Stimulated activated CD8-positive, alpha-beta memory T cell treated with anti-CD3 and anti-CD28 coated beads, Interleukin-15, amount 100 ng/mL, for 24 hours (primary cell): ENCODE measurements around the gene RNF166.

Source experiments
- DNase-seq: peaks from one replicate; pipeline ENCODE4 v3.0.0-alpha.2; 2020; ENCODE audit warnings: low read depth

The RNF166 gene

DNA sequence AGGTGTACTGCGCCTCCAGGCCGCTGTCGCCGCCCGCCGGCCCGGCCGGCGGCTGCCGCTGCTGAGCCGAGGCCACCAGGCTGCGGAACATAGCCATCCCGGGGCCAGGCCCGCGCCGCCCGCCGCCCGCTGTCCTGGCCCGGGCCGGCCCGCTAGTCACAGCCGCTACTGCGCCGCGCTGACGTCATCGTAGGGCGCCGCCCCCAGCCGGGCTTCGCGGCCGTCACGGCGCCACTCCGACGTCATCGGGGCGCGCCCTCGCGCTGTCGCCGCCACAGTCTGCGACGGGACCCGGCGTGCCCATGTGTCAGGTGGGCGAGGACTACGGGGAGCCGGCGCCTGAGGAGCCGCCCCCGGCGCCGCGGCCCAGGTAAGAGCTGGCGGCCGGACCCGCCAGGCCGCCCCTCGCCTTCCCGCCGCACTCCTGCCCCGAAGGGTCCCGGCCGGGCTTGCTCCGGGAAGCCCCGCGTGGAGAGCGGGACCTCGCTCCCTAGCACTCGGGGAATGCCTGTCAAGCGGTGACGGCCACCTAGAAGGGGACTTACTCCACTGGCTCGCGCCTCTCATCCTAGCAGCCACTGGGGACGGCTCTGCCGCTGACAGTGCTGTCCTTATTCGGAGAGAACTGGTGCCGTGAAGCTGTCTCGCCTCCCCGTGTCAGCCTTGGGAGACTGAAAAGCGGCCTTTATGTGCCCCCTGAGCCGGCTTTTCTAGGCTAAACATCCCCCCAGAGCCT is at the start of gene RNF166, which contains the start of gene CTU2:
RNF166 (minus strand) TSS at position 180 of the 736 bp plus-strand sequence; CDS start at position 97, 83 bp downstream.
CTU2 (plus strand) TSS at position 275 of the 736 bp plus-strand sequence; CDS start at position 303, 28 bp downstream.
- peak; percentile 97 for DNase-seq

GRCh38 chr16:88754912-88755744 is 48.9 kb upstream of the RNF166 start:
- no peak for DNase-seq

DNA sequence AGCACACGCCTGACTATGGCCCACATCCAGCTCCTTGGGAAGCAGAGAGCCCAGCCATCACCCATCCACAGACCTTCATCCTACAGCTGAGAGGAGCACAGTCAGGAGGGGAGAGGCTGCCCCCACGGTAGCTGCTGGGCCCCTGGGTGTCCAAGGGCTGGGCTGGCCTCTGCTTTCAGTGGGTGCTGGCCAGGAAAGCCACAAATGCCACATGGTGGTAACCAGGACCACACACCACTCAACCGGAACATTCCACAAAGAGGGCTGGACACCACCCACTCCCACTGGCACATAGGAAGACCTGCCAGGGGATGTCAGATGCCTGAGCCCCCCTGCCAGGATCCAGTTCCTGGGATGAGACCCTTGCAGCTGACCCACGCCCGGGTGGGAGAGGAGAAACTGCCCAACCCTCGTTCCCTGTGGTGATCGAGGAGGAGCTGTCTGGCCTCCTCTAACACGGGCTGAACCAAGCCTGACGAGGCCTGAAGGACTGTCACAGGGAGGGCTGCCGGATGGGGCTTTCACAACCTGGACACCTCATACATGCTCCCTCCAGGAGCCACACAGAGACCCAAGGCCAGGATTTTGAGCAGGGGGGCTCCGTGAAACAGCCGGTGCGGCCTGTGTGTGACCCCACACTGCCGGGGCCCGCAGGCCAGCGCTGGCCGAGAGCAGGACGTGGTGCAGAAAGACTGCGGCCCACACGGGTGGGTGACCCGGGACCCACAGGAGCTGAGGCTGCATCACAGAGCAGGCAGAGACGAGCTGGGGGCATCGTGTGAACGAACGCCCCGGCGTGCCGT is 48.1 kb upstream of the RNF166 start:
- DNase-seq, result no peak

DNA sequence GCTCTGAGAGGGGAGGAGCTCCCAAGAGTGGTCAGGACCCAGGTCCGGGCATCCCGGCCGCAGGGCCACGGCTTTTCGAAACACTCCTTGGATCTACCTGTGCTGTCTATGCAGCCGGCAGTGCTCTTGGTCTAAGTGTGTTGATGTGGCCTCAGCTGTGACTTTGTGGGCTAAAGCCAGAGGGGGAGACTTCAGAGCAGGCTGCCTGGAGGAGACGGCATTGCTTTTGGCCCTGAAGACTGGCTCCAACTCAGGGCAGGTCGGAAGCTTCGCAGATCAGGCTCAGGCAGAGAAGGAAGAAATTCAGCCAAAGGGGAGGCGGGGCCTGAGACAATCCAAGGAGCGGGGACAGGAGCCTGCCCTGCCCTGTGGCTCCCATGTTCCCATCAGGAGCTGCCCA is 47.4 kb upstream of the RNF166 start:
- DNase-seq, result no peak

DNA sequence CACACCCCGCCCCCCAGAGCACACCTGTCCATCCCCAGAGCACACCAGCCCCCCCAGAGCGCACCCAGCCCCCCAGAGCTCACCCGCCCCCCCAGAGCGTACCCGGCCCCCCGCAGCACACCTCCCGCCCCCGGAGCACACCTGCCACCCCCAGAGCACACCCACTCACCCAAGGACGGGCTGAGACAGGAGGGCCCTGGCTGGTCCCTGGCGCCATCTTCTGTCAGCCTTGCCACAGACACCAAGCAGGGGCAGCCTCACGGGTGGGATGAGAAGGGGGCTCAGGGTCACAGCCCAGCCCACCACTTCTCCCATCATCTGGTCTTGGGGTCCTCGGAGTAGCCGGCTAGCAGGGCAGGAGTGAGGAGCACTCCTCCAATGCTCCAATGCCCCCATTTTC is 47.0 kb upstream of the RNF166 start:
- no peak for DNase-seq

- no peak for DNase-seq
These were observed 46.3 kb upstream of the RNF166 start for GRCh38 chr16:88752386-88753002.

DNA sequence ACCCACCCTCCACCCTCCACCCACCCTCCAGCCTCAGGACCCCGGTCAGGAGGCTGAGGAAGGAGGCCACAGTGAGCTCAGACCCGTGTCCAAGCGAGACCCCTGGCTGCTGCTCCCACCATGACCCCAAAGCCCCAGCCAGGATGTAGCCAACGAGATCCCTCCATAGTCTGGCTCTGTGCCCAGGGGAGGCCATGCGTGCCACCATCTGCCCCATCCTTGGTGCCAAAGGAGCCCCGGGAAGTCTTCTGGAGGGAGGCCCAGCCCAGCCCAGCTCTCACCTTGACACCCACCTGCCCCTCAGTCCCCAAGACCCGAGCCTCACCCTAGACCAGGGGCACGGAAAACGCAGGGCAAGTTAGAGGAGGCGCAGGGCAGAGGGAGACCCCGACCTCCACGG is 44.6 kb upstream of the RNF166 start:
- no peak for DNase-seq

DNA sequence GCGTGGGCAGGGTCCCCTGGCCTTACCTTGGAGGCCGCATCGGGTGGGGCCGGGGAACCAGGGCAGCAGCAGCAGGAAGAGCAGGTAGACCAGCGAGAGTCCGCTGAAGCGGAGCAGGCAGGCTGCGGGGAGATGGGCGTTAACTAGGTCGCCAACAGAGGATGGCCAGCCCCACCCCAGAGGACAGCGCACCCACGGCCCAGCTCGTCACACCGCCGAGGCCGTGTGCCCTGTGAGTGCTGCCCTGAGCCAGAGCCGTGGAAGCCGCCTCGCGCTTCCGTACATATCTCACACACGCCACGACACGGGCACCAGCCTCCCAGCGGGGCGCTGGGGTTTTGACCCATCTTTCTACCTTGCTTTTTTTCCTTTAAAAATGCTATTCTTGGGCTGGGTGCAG is 43.1 kb upstream of the RNF166 start:
- no peak for DNase-seq

DNA sequence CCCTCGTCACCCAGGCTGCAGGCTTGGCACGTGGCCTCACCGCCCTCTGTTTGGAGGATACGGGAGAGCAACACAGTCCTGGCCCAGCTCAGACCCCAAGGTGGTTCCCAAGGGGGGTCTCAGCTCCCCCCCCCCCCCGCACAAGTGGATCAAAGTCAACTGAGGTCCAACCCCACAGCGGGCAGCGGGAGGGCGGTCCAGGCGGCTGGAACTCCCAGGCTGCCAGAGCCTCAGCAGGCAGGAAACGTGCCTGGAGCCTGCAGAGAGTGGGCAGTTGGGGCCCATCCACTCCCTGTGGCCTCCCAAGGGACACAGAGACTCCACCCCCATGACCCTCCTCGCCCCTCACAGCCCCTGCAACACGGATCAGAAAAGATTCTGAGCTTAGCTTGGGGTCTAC is 42.2 kb upstream of the RNF166 start:
- no peak for DNase-seq

DNA sequence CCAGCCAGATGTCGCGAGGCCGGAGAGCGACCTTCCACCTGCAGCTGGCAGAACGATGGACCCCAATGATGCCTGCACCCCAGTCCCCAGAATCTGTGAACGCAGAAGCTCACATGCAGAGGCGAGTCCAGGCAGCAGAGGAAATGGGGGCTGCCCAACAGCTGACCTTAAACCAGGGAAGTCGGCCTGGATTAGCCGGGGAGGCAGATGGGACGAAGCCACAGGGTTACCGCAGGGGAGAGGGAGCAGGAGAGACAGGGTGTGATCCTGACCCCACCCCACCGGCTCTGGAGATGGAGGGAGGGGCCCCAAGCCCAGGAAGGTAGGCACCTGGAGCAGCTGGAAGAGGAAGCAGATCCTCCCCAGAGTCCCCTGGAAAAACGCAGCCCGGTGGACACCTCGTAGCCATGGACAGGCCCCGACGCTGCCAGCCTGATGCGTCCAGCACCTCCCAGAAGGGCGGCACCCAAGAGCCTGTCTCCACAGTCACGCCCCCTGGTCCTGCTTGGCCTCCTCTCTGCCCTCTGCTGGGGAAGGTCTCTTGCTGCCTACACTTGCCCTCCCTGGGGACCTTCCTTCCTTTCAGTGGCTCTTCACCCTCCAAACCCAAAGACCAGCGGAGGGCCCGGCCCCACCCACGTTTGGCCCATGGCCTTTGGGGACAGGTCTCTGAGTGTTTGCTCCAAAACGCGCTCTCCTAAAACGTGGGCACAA is 41.5 kb upstream of the RNF166 start:
- DNase-seq, result no peak

GRCh38 chr16:88746506-88746905 is 40.3 kb upstream of the RNF166 start:
- DNase-seq, result no peak

- DNase-seq, result no peak
These were observed 38.6 kb upstream of the RNF166 start for GRCh38 chr16:88744577-88745521.

- DNase-seq, result peak; percentile 62
These were observed 37.7 kb upstream of the RNF166 start for GRCh38 chr16:88743693-88744576.

- no peak for DNase-seq
These were observed 36.8 kb upstream of the RNF166 start for GRCh38 chr16:88742896-88743605.

GRCh38 chr16:88741368-88741767 is 35.2 kb upstream of the RNF166 start:
- DNase-seq, result no peak

DNA sequence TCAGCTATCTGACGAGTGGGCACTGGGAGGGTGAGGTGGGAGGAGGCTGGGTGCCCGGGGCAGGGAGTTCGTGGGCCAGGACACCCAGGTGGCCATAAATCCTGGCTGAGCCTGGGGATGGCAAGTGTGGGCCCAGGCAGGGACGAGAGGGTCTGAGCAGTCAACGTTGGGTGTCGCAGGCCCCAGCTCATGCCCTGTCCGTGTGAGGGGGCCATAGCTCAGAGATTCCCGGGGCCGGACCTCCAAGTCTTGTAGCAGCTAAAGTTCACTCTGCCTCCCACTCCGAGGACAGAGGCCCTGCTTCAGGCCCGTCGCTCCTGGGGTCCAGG is 34.5 kb upstream of the RNF166 start:
- DNase-seq, result no peak

DNA sequence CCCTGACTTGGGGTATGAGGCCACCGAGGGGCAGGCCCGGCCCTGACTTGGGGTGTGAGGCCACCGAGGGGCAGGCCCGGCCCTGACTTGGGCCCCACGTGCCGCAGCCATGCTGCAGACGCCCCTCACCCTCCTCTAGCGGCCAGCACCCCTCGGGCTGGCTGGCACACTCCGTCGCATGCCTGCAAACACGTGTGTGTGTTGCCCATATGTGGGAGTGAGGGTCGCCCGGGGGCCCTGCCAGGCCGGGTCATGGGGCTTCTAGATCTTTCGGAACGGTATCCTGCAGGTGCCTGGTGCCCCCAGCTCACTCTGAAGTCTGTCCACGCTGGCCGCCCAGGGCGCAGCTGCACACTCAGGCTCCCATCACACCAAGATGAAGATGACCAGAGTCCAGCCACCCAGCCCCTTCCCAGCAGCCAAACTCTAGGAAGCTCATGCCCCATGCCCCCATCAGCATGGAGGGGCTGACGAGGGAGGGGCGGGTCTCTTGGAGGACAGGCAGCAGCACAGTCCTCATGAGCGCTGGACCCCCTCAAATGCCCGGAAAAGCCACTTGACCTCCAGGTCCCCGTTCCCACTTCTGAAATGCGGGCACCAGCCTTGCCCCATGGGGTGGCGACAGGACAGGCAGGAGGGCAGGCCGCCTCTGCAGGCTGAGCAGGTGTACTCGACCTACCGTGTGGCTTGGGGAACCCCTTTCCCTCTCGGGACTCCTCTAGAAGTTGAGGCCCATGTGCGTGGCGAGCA is 33.9 kb upstream of the RNF166 start:
- no peak for DNase-seq
